Keratinocyte (primary cell): ENCODE data around the gene PLEKHG5.

ENCODE experiments used
- CTCF ChIP-seq, 3 experiments: IDR thresholded peaks in 1 of 3; conservative IDR thresholded peaks in 1 of 3; optimal IDR thresholded peaks in 1 of 3; 2 replicates in 2 of 3; 3 replicates in 1 of 3; pipeline versions ENCODE3 to v1.5.1; 2011; ENCODE audit warnings: low read length in 3 of 3, mild to moderate bottlenecking in 3 of 3, moderate library complexity in 2 of 3, control low read depth in 1 of 3, inconsistent platforms in 1 of 3; ENCODE audit not compliant: insufficient read depth in 2 of 3; ENCODE audit errors: extremely low read depth in 1 of 3
- EZH2 ChIP-seq: IDR thresholded peaks from one replicate; pipeline ENCODE4 v1.6.1; 2012; ENCODE audit warnings: inconsistent platforms, mild to moderate bottlenecking, low read length, moderate library complexity

GRCh38 chr1:6495041-6495441 is 3.6 kb upstream of the PLEKHG5 start:
- TF ChIP-seq EZH2, result no peak
- no peak for TF ChIP-seq CTCF (optimal IDR thresholded peaks at IDR 0.05 in 1 of 3, IDR thresholded peaks at IDR 0.05 in 1 of 3, conservative IDR thresholded peaks at IDR 0.05 in 1 of 3; ENCODE audit: extremely low read depth in 1 of 3, insufficient read depth in 2 of 3, low read length in 3 of 3)
